DOHH2 (cell line): Measurements from ENCODE around the gene LAMA2.

Experiments used
- H3F3A ChIP-seq: fragments of 200-600 bp; sonication (generic), shearing (Covaris generic); 2 replicates; pipeline ENCODE4 v1.6.0; 2016; ENCODE audit warnings: antibody characterized with exemption, mild to moderate bottlenecking; ENCODE audit not compliant: control insufficient read depth, insufficient read depth
- H3K27ac ChIP-seq: fragments of 200-600 bp; sonication (generic); 2 replicates; pipeline ENCODE4 v1.5.1; 2014; ENCODE audit warnings: low read depth, mild to moderate bottlenecking, low read length, moderate library complexity
- H3K27me3 ChIP-seq: fragments of 200-600 bp; sonication (generic); 2 replicates; pipeline ENCODE4 v1.6.1; 2014; ENCODE audit warnings: mild to moderate bottlenecking, low read length, mixed read lengths; ENCODE audit not compliant: control insufficient read depth
- H3K36me3 ChIP-seq: fragments of 200-600 bp; sonication (generic); 2 replicates; pipeline ENCODE4 v1.6.1; 2014; ENCODE audit warnings: mild to moderate bottlenecking, low read length, moderate library complexity, mixed read lengths; ENCODE audit not compliant: control insufficient read depth
- H3K4me1 ChIP-seq: fragments of 200-600 bp; sonication (generic); 2 replicates; pipeline ENCODE4 v1.6.1; 2014; ENCODE audit warnings: mild to moderate bottlenecking, low read length, mixed read lengths; ENCODE audit not compliant: control insufficient read depth
- H3K4me2 ChIP-seq: fragments of 200-600 bp; sonication (generic); 2 replicates; pipeline ENCODE4 v1.6.0; 2014; ENCODE audit warnings: mild to moderate bottlenecking, low read length, moderate library complexity
- H3K4me3 ChIP-seq: fragments of 200-600 bp; sonication (generic); 2 replicates; pipeline ENCODE4 v1.5.1; 2014; ENCODE audit warnings: mild to moderate bottlenecking, low read length, mixed read lengths
- H3K79me2 ChIP-seq: fragments of 200-600 bp; sonication (generic); 2 replicates; pipeline ENCODE4 v1.6.1; 2014; ENCODE audit warnings: mild to moderate bottlenecking, low read length, mixed read lengths; ENCODE audit not compliant: control insufficient read depth
- H3K9me2 ChIP-seq: fragments of 200-600 bp; sonication (generic); replicated peaks from 2 replicates; pipeline ENCODE4 v1.6.1; 2014; ENCODE audit warnings: mild to moderate bottlenecking, low read length, mixed read lengths; ENCODE audit not compliant: control insufficient read depth
- H3K9me3 ChIP-seq: fragments of 200-600 bp; sonication (generic); 2 replicates; pipeline ENCODE4 v1.6.1; 2014; ENCODE audit warnings: antibody characterized with exemption, low read length, mixed read lengths; ENCODE audit not compliant: control insufficient read depth, insufficient read depth
- H4K20me1 ChIP-seq: fragments of 200-600 bp; sonication (generic); 2 replicates; pipeline ENCODE4 v1.6.0; 2014; ENCODE audit warnings: low read depth, mild to moderate bottlenecking, antibody characterized with exemption, low read length, moderate library complexity; ENCODE audit not compliant: control insufficient read depth, insufficient read depth
- CTCF ChIP-seq: fragments of 200-600 bp; sonication (generic); IDR thresholded peaks from one replicate; pipeline ENCODE4 v1.5.1; 2014; ENCODE audit warnings: antibody characterized with exemption, mild to moderate bottlenecking, low read depth, low read length; ENCODE audit not compliant: poor library complexity, severe bottlenecking
- EZH2phosphoT487 ChIP-seq: fragments of 200-600 bp; sonication (generic); IDR thresholded peaks from 2 replicates; pipeline ENCODE4 v1.6.1; 2017; ENCODE audit warnings: borderline replicate concordance, mild to moderate bottlenecking, antibody characterized with exemption, low read length, moderate library complexity, mixed read lengths

Gene LAMA2

GRCh38 chr6:129444683-129445082, 561.7 kb downstream of the LAMA2 start:
- Histone ChIP-seq H3K27me3 (peaks cover 2% of the 10 kb centered on the region; the same call in 1 of the 2 replicates), H3K36me3 (no peaks in the 10 kb centered on the region), H3K9me2 (no peaks in the 10 kb centered on the region), H3K27ac (no peak overlapping the region), H3K4me2 (no peak overlapping the region), H3K4me1 (no peaks in the 10 kb centered on the region), H3K79me2 (no peaks in the 10 kb centered on the region), H3K4me3 (no peak overlapping the region), H3F3A (no peaks in the 10 kb centered on the region), H3K9me3 (no peaks in the 10 kb centered on the region; the same call in 1 of the 2 replicates), H4K20me1 (no peaks in the 10 kb centered on the region)
- no peak for TF ChIP-seq EZH2phosphoT487
- no peak for TF ChIP-seq CTCF

- Histone ChIP-seq H3K9me3 (no peaks in the 10 kb centered on the region), H3F3A (no peaks in the 10 kb centered on the region), H3K9me2 (no peaks in the 10 kb centered on the region), H3K4me3 (no peak overlapping the region), H3K36me3 (no peaks in the 10 kb centered on the region), H3K4me1 (no peaks in the 10 kb centered on the region), H3K27me3 (peaks cover 2% of the 10 kb centered on the region; the same call in 1 of the 2 replicates), H3K27ac (no peak overlapping the region), H4K20me1 (no peaks in the 10 kb centered on the region), H3K79me2 (no peaks in the 10 kb centered on the region), H3K4me2 (no peak overlapping the region)
- TF ChIP-seq EZH2phosphoT487 (no peak), CTCF (no peak)
Observed at GRCh38 chr6:129446272-129447197, 563.6 kb downstream of the LAMA2 start.

GRCh38 chr6:129447198-129447565, 564.2 kb downstream of the LAMA2 start:
- H3K4me1 ChIP-seq = no peaks in the 10 kb centered on the region
- no peaks in the 10 kb centered on the region for H3K36me3 ChIP-seq
- H3K4me3 ChIP-seq = no peak overlapping the region
- H3K9me3 ChIP-seq = no peaks in the 10 kb centered on the region
- TF ChIP-seq CTCF (no peak), EZH2phosphoT487 (no peak)
- H3K27me3 ChIP-seq = peaks cover 2% of the 10 kb centered on the region; the same call in 1 of the 2 replicates
- H3F3A ChIP-seq = no peaks in the 10 kb centered on the region
- H3K79me2 ChIP-seq = no peaks in the 10 kb centered on the region
- H3K4me2 ChIP-seq = no peak overlapping the region
- no peak overlapping the region for H3K27ac ChIP-seq
- no peaks in the 10 kb centered on the region for H3K9me2 ChIP-seq
- no peaks in the 10 kb centered on the region for H4K20me1 ChIP-seq
